GM12878 (cell line): ENCODE data around the gene TTC31. TPM values are rescaled to one million over a fixed set of nuclear protein-coding genes. Genes with fewer than 3 reads are reported as not detected.

Source experiments
- ATAC-seq: fragments of 200-7000 bp; cut with Tn5 transposase; 3 replicates; pipeline ENCODE4 v1.9.1; 2020; ENCODE audit warnings: mild to moderate bottlenecking, moderate library complexity
- BruUV-seq: library from RNA; stranded (reverse); fragments of 400-500 nt; replicated peaks from 2 replicates; lab custom pipeline; 2021; lab: Mats Ljungman, UMichigan
- CTCF ChIA-PET: fragments of 300-600 bp; sonication (Branson Sonifier 250); formaldehyde crosslinking; extraction: SDS; loops from one replicate; lab custom pipeline; 2021; ENCODE audit warnings: inconsistent platforms; lab: Yijun Ruan, JAX
- POLR2A ChIA-PET: fragments of 350-600 bp; formaldehyde crosslinking; extraction: SDS; loops from one replicate; lab custom pipeline; 2021; ENCODE audit warnings: inconsistent platforms; lab: Charles Lee
- RAD21 ChIA-PET: fragments of 300-600 bp; sonication (Branson Sonifier 250); formaldehyde crosslinking; loops from one replicate; lab custom pipeline; 2023; ENCODE audit warnings: antibody characterized with exemption; ENCODE audit not compliant: unreplicated experiment; lab: Charles Lee
- SMC1A ChIA-PET: fragments of 300-600 bp; sonication (Branson Sonifier 250); formaldehyde crosslinking; loops from one replicate; lab custom pipeline; 2023; ENCODE audit not compliant: unreplicated experiment, uncharacterized antibody; lab: Charles Lee
- DNase-seq: peaks from one replicate; pipeline ENCODE4 v3.0.0-alpha.2; 2011; ENCODE audit warnings: low read depth, low spot score
- FAIRE-seq: peaks from 3 replicates; lab custom pipeline; 2011; peaks lifted over from hg19 to GRCh38; lab: Jason Lieb, UNC
- H2AFZ ChIP-seq: 2 replicates; pipeline ENCODE4 v1.6.0; 2011; ENCODE audit warnings: low read depth, low read length, control low read depth; ENCODE audit not compliant: control insufficient read depth
- H3K27ac ChIP-seq: 2 replicates; pipeline ENCODE4 v1.5.1; 2011; ENCODE audit warnings: control low read depth; ENCODE audit not compliant: control insufficient read depth, insufficient read depth
- H3K27me3 ChIP-seq, 2 experiments: replicated peaks in 1 of 2; 2 replicates each; pipeline versions ENCODE4 v1.6.0 to v1.6.1; 2011; ENCODE audit warnings: low read length in 1 of 2; ENCODE audit not compliant: control insufficient read depth in 2 of 2, insufficient read depth in 2 of 2
- H3K36me3 ChIP-seq, 2 experiments: 2 replicates each; pipeline ENCODE4 v1.5.1; 2011; ENCODE audit warnings: low read length in 1 of 2; ENCODE audit not compliant: control insufficient read depth in 2 of 2, insufficient read depth in 2 of 2
- H3K4me1 ChIP-seq: 2 replicates; pipeline ENCODE4 v1.6.1; 2011; ENCODE audit warnings: mild to moderate bottlenecking, low read length, moderate library complexity, mixed read lengths; ENCODE audit not compliant: control insufficient read depth, insufficient read depth
- H3K4me2 ChIP-seq: 2 replicates; pipeline ENCODE4 v1.6.0; 2011; ENCODE audit warnings: control low read depth; ENCODE audit not compliant: control insufficient read depth, insufficient read depth
- H3K4me3 ChIP-seq: fragments of 200-600 bp; sonication (generic); 2 replicates; pipeline ENCODE4 v1.5.1; 2016
- H3K79me2 ChIP-seq: 2 replicates; pipeline ENCODE4 v1.6.0; 2011; ENCODE audit warnings: low read length; ENCODE audit not compliant: control insufficient read depth, insufficient read depth
- H3K9ac ChIP-seq: 2 replicates; pipeline ENCODE4 v1.8.0; 2011; ENCODE audit warnings: low read length, control low read depth, mixed read lengths; ENCODE audit not compliant: control insufficient read depth, insufficient read depth
- H3K9me3 ChIP-seq: replicated peaks from 3 replicates; pipeline ENCODE4 v1.5.1; 2011; ENCODE audit warnings: mild to moderate bottlenecking, low read length; ENCODE audit not compliant: control insufficient read depth, insufficient read depth
- H4K20me1 ChIP-seq: 2 replicates; pipeline ENCODE4 v1.6.0; 2011; ENCODE audit not compliant: control insufficient read depth, insufficient read depth
- RAD51 ChIP-seq: fragments of 450-650 bp; IDR thresholded peaks from 2 replicates; pipeline ENCODE4 v1.6.1; 2016; ENCODE audit warnings: moderate library complexity, mild to moderate bottlenecking, inconsistent platforms
- SUPT20H ChIP-seq: IDR thresholded peaks from 2 replicates; pipeline ENCODE4 v1.6.1; 2011; ENCODE audit warnings: low read depth, mild to moderate bottlenecking, low read length, moderate library complexity, borderline replicate concordance; ENCODE audit not compliant: control insufficient read depth
- USF1 ChIP-seq: IDR thresholded peaks from 2 replicates; pipeline ENCODE4 v1.6.1; 2011; ENCODE audit warnings: borderline replicate concordance, low read depth, mild to moderate bottlenecking, moderate library complexity, mixed read lengths, low read length; ENCODE audit not compliant: insufficient read depth; ENCODE audit errors: extremely low read length
- whole genome bisulfite sequencing: methylation state at CpG from one replicate; pipeline ENCODE4 v1.1.6; 2016; ENCODE audit warnings: low lambda C conversion rate; ENCODE audit not compliant: insufficient replicate concordance, insufficient coverage; ENCODE audit errors: missing lambda C conversion rate; 5-methylcytosine and 5-hydroxymethylcytosine counted together
- in situ Hi-C: fragments of 300-500 bp; cut with MboI; formaldehyde crosslinking; loops from 9 replicates; pipeline ENCODE4 v1.14.3; 2018; ENCODE audit warnings: mixed read lengths
- intact Hi-C: fragments of 100-400 bp; cut with micrococcal nuclease; formaldehyde crosslinking; loops from one replicate; pipeline ENCODE4 v1.14.2; 2022; ENCODE audit not compliant: unreplicated experiment
- polyA plus RNA-seq, 11 experiments: library from polyadenylated mRNA; depleted of rRNA in 4 of 11; unstranded in 6 of 11; stranded (reverse) in 5 of 11; fragments of >200 nt; fragmentation: Nextera tagmentation in 4 of 11; fragmentation: Illumina TruSeq in 1 of 11; extraction: Ambion mirVana in 4 of 11; extraction: Trizol in 1 of 11; gene quantifications; 1 replicate in 1 of 11; 2 replicates in 10 of 11; pipeline versions ENCODE4 v1.2.1 to v1.2.3, GENCODE V29; 2011 to 2016; ENCODE audit warnings: inconsistent platforms in 2 of 11, missing spikeins in 2 of 11, low read depth in 1 of 11
- total RNA-seq, 4 experiments: library from RNA; depleted of rRNA in 3 of 4; stranded (reverse); fragments of >200 nt in 3 of 4; fragmentation: Illumina TruSeq in 1 of 4; extraction: Trizol in 1 of 4; gene quantifications; 2 replicates each; pipeline versions ENCODE4 v1.2.1 to v1.2.3, GENCODE V29; 2013 to 2021
- TF ChIP-seq, protein P1 (sequence below): fragments of 450-650 bp; IDR thresholded peaks from 2 replicates; pipeline ENCODE4 v1.6.1; 2016; ENCODE audit warnings: mild to moderate bottlenecking
- TF ChIP-seq, protein P2 (sequence below): fragments of 450-650 bp; IDR thresholded peaks from 2 replicates; pipeline ENCODE4 v1.6.1; 2017; ENCODE audit warnings: borderline replicate concordance

TTC31 gene
- total and polyA plus RNA-seq, 10 of the 15 experiments (the other 5 are each of a cell fraction or from before 2014, with no cell fraction given), result 6.5 to 34.9 (median 25.9) TPM

- POLR2A ChIA-PET, result interaction anchor here (0.9 to 2.2 kb wide), 13 partner anchors 13 to 84 kb away, joined by 3 to 10 read pairs (median 5); partner anchors contain the start of genes AUP1, CCDC142, DQX1 and INO80B
- WGBS, result 68% methylated on average over 45 of the region's 45 CpGs
- Histone ChIP-seq H2AFZ (peak overlapping the region; percentile 85), H3K79me2 (peaks cover 12% of the 10 kb centered on the region), H3K9me3 (no peaks in the 10 kb centered on the region), H3K36me3 (peaks cover 0 to 7% of the 10 kb centered on the region in 2 experiments; a peak in 1 of 4 replicates), H4K20me1 (no peaks in the 10 kb centered on the region), H3K4me1 (peaks cover 30% of the 10 kb centered on the region), H3K4me3 (peak overlapping the region; percentile 73), H3K4me2 (peak overlapping the region; percentile 93), H3K9ac (peak overlapping the region; percentile 14; the same call in 1 of the 2 replicates), H3K27ac (no peak overlapping the region), H3K27me3 (peaks cover 9 to 17% of the 10 kb centered on the region in 2 experiments; a peak in 3 of 4 replicates)
- SMC1A ChIA-PET, result interaction anchor here (1.2 to 7.0 kb wide), 12 partner anchors 15 to 89 kb away, joined by 3 to 71 read pairs (median 6); partner anchors contain the start of genes CCDC142, DQX1 and TTC31
- no peak for FAIRE-seq
- no TSS peak for BruUV-seq
- no peak for ATAC-seq
- intact Hi-C loops (loop anchor here (2.0 kb wide), 1 partner anchor 21 kb away; the partner anchor contains the start of genes CCDC142 and TTC31), in situ Hi-C loops (no loop called here)
- TF ChIP-seq, protein P1, sequence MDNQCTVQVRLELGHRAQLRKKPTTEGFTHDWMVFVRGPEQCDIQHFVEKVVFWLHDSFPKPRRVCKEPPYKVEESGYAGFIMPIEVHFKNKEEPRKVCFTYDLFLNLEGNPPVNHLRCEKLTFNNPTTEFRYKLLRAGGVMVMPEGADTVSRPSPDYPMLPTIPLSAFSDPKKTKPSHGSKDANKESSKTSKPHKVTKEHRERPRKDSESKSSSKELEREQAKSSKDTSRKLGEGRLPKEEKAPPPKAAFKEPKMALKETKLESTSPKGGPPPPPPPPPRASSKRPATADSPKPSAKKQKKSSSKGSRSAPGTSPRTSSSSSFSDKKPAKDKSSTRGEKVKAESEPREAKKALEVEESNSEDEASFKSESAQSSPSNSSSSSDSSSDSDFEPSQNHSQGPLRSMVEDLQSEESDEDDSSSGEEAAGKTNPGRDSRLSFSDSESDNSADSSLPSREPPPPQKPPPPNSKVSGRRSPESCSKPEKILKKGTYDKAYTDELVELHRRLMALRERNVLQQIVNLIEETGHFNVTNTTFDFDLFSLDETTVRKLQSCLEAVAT, result peak; percentile 41; the same call in 1 of the 2 replicates
- TF ChIP-seq SUPT20H (no peak), USF1 (peak; percentile 22), RAD51 (peak; percentile 36; the same call in 1 of the 2 replicates)
- TF ChIP-seq, protein P2, sequence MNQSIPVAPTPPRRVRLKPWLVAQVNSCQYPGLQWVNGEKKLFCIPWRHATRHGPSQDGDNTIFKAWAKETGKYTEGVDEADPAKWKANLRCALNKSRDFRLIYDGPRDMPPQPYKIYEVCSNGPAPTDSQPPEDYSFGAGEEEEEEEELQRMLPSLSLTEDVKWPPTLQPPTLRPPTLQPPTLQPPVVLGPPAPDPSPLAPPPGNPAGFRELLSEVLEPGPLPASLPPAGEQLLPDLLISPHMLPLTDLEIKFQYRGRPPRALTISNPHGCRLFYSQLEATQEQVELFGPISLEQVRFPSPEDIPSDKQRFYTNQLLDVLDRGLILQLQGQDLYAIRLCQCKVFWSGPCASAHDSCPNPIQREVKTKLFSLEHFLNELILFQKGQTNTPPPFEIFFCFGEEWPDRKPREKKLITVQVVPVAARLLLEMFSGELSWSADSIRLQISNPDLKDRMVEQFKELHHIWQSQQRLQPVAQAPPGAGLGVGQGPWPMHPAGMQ, result no peak
- RAD21 ChIA-PET, result interaction anchor here (0.7 to 3.3 kb wide), 8 partner anchors 26 to 87 kb away, joined by 3 to 21 read pairs (median 3); partner anchors contain the start of genes AUP1 and HTRA2
- DNase-seq, result no peak
- CTCF ChIA-PET, result interaction anchor here (0.7 to 13.9 kb wide), 16 partner anchors 9 to 332 kb away, joined by 3 to 231 read pairs (median 5); partner anchors contain the start of genes AUP1, CCDC142, DQX1 and HTRA2
These were observed 20.9 kb downstream of the TTC31 start for GRCh38 chr2:74503506-74504475.
